ENCODE results near the gene PITX2. TPM values are rescaled to one million over a fixed set of nuclear protein-coding genes. Genes with fewer than 3 reads are reported as not detected.
A peak's percentile ranks its signal among the peaks of the same experiment; 100 is the strongest.

Gene PITX2
- total RNA-seq (2021), result 0.90 and 2.0 TPM in 2 replicates
- Bru-seq, nascent RNA, result percentile 25 among the genes with signal in this experiment
- BruChase-seq, experiment 1, labeled RNA remaining after a 2-hour chase, result percentile 30 among the genes with signal in this experiment
- percentile 13 among the genes with signal in this experiment for BruChase-seq, experiment 2, labeled RNA remaining after a 6-hour chase
- long read RNA-seq, partial matches to known transcripts, result 0 of 5 reads
- long read RNA-seq, other reads (novel, unspliced or antisense), result 1 of 5 reads

- TF ChIP-seq CTCF (conservative IDR thresholded peaks at IDR 0.05; ENCODE audit: low read depth, low read length) (no peak), EZH2 (IDR thresholded peaks at IDR 0.05; ENCODE audit: borderline replicate concordance, low read depth, low read length, poor library complexity, severe bottlenecking) (no peak)
- H3K9me3 ChIP-seq (ENCODE audit: low read depth, low read length, poor library complexity, severe bottlenecking), result no peaks in the 10 kb centered on the region
- no peak within 1 kb of the TSS for H3K27ac ChIP-seq (ENCODE audit: low read depth, low read length, poor library complexity, severe bottlenecking)
- BruUV-seq (replicated peaks), result no TSS peak
- no peak within 1 kb of the TSS for H3K4me3 ChIP-seq (ENCODE audit: low read depth, low read length, poor library complexity, severe bottlenecking)
- intact Hi-C loops (cut with micrococcal nuclease; ENCODE audit: unreplicated experiment), result no loop called here
- no peaks in the 10 kb centered on the region for H3K27me3 ChIP-seq (replicated peaks; ENCODE audit: insufficient read depth, low read depth, low read length, poor library complexity)
- peaks cover 13% of the 10 kb centered on the region for H3K4me1 ChIP-seq (ENCODE audit: insufficient read depth, low read length, poor library complexity, severe bottlenecking)
- ChIA-PET POLR2A (ENCODE audit: low non-redundant PET) (interaction anchor here (0.6 kb wide), 1 partner anchor 531 kb away, joined by 3 read pairs; no protein-coding TSS in a partner anchor), CTCF (no interaction called here)
- H3K36me3 ChIP-seq (ENCODE audit: insufficient read depth, low read length, poor library complexity, severe bottlenecking), result no peaks in the 10 kb centered on the region
- no peak for DNase-seq (ENCODE audit: low spot score)
These were observed at the start of gene PITX2 for GRCh38 chr4:110622841-110623717. TSS of gene PITX2 (minus strand) at chr4:110623077. CDS start at chr4:110622460, 617 bp downstream.

GRCh38 chr4:110671679-110672078, 48.8 kb upstream of the PITX2 start:
- intact Hi-C loops (cut with micrococcal nuclease; ENCODE audit: unreplicated experiment), result no loop called here
- DNase-seq (ENCODE audit: low spot score), result peak; percentile 12
- Histone ChIP-seq H3K27ac (ENCODE audit: low read depth, low read length, poor library complexity, severe bottlenecking) (no peak overlapping the region), H3K9me3 (ENCODE audit: low read depth, low read length, poor library complexity, severe bottlenecking) (no peaks in the 10 kb centered on the region), H3K4me3 (ENCODE audit: low read depth, low read length, poor library complexity, severe bottlenecking) (no peak overlapping the region), H3K27me3 (replicated peaks; ENCODE audit: insufficient read depth, low read depth, low read length, poor library complexity) (no peaks in the 10 kb centered on the region), H3K36me3 (ENCODE audit: insufficient read depth, low read length, poor library complexity, severe bottlenecking) (no peaks in the 10 kb centered on the region), H3K4me1 (ENCODE audit: insufficient read depth, low read length, poor library complexity, severe bottlenecking) (no peaks in the 10 kb centered on the region)
- CTCF ChIA-PET, result no interaction called here
- POLR2A ChIA-PET (ENCODE audit: low non-redundant PET), result no interaction called here
- BruUV-seq (replicated peaks), result no TSS peak
- TF ChIP-seq CTCF (conservative IDR thresholded peaks at IDR 0.05; ENCODE audit: low read depth, low read length) (no peak), EZH2 (IDR thresholded peaks at IDR 0.05; ENCODE audit: borderline replicate concordance, low read depth, low read length, poor library complexity, severe bottlenecking) (no peak)

- Histone ChIP-seq H3K9me3 (ENCODE audit: low read depth, low read length, poor library complexity, severe bottlenecking) (no peaks in the 10 kb centered on the region), H3K27ac (ENCODE audit: low read depth, low read length, poor library complexity, severe bottlenecking) (no peak overlapping the region), H3K4me1 (ENCODE audit: insufficient read depth, low read length, poor library complexity, severe bottlenecking) (no peaks in the 10 kb centered on the region), H3K4me3 (ENCODE audit: low read depth, low read length, poor library complexity, severe bottlenecking) (no peak overlapping the region), H3K36me3 (ENCODE audit: insufficient read depth, low read length, poor library complexity, severe bottlenecking) (no peaks in the 10 kb centered on the region), H3K27me3 (replicated peaks; ENCODE audit: insufficient read depth, low read depth, low read length, poor library complexity) (no peaks in the 10 kb centered on the region)
- intact Hi-C loops (cut with micrococcal nuclease; ENCODE audit: unreplicated experiment), result no loop called here
- ChIA-PET POLR2A (ENCODE audit: low non-redundant PET) (no interaction called here), CTCF (no interaction called here)
- no TSS peak for BruUV-seq (replicated peaks)
- TF ChIP-seq CTCF (conservative IDR thresholded peaks at IDR 0.05; ENCODE audit: low read depth, low read length) (no peak), EZH2 (IDR thresholded peaks at IDR 0.05; ENCODE audit: borderline replicate concordance, low read depth, low read length, poor library complexity, severe bottlenecking) (no peak)
- DNase-seq (ENCODE audit: low spot score), result no peak
These were observed 46.8 kb upstream of the PITX2 start for GRCh38 chr4:110669663-110670062.

Measured in A673 (cell line).